C1 segment of cervical spinal cord (tissue), 14 donors: ENCODE measurements around the gene HMCN1.
"Not testable (repeated sequence)": the region's sequence is repeated elsewhere in the genome, so short reads cannot be mapped to it uniquely, and the experiment has no call there.

ENCODE experiments used
- DNase-seq, 14 donors: peaks; one replicate each; lab custom pipeline; 2025; lab: John Stamatoyannopoulos, UW

The HMCN1 gene

GRCh38 chr1:186149591-186149990 is 415.4 kb downstream of the HMCN1 start:
- no peak for DNase-seq

DNA sequence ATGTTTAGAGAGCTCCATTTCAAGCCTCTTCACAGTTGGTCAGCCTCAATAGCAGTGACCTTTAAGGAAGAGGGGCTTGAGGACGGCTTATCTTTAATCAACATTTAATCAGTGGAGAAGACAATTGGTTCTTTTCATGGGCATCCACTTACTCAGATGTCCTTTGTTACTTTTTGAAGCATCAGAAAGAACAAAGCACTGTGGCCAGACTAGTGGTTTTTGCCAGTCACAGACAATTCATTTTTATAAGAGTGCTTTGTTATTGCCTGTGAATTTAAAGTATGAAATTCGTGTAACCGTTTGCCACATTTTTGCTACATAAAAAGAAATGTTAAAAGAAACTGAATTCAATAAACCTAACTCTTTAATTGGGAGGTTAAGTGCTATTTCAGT is 418.0 kb downstream of the HMCN1 start:
- no peak for DNase-seq

DNA sequence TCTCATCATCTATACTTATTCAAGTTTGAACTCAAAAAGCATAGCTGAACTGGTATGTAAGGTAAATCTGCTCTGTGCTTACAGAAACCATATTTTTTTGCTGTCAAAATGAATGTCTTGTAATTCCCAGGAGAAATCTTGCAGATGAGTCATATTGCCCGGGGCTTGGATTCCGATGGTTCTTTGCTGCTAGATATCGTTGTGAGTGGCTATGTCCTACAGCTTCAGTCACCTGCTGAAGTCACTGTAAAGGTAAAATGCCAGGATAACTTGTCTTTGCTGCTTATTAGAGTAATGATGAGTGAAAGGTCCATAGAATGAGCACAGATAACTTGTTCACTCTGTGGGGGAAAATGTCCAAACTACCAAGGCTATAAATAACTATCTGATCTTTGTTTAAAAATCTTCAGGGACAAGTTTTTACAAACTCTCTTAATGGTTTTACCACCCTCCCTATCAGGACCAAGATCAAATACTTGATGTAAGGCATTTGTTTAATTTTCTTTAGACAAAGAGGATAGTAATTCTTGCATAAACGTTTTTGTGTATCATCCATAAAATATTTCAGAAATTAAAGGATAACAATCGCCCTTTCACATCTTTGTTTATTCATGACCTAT is 418.5 kb downstream of the HMCN1 start:
- DNase-seq, result no peak

DNA sequence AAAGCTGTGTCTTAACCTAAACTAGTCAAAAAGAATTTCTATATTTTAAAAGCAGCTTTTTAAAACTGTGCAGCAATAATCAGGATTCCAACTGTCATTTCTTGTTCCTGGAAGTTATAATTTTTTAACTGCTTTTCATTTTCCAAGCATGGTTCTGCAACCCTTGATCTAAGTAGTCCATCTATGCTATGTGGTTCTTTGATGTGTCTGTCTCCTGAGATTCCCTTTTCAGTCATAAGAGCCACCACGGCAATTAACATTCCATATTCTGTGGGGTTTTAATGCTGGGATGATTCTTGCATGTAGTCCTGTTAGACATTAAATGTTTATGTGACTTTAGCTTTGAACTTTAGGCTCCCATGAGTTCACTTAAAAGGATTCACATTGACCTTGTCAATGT is 420.5 kb downstream of the HMCN1 start:
- DNase-seq, result no peak

DNA sequence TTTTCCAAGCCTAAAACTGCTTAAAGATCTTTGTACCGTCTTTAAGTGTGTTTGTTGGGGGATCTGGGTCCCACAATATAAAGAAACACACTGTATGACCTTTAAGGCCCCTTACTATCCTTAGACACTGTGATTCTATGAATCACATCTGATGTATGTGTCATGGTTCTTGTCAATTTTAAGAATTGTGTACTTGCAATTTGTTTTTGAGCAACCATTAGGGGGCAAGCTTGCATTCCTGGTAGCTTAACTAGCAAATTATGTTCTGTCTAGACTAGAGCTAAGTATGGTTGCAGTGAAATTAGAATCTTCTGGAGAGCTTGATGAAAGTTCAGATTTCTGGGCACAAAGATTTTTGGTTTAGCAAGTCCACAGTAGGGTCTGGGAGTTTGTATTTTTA is 421.4 kb downstream of the HMCN1 start:
- DNase-seq, result no peak

DNA sequence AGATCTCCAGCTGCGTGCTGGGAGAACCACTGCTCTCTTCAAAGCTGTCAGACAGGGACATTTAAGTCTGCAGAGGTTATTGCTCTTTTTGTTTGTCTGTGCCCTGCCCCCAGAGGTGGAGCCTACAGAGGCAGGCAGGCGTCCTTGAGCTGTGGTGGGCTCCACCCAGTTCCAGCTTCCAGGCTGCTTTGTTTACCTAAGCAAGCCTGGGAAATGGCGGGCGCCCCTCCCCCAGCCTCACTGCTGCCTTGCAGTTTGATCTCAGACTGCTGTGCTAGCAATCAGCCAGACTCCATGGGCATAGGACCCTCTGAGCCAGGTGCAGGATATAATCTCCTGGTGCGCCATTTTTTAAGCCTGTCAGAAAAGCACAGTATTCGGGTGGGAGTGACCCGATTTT is 428.7 kb downstream of the HMCN1 start:
- not testable (repeated sequence) for DNase-seq

GRCh38 chr1:186164773-186165172 is 430.6 kb downstream of the HMCN1 start:
- DNase-seq, result no peak

GRCh38 chr1:186165303-186165702 is 431.1 kb downstream of the HMCN1 start:
- no peak for DNase-seq

DNA sequence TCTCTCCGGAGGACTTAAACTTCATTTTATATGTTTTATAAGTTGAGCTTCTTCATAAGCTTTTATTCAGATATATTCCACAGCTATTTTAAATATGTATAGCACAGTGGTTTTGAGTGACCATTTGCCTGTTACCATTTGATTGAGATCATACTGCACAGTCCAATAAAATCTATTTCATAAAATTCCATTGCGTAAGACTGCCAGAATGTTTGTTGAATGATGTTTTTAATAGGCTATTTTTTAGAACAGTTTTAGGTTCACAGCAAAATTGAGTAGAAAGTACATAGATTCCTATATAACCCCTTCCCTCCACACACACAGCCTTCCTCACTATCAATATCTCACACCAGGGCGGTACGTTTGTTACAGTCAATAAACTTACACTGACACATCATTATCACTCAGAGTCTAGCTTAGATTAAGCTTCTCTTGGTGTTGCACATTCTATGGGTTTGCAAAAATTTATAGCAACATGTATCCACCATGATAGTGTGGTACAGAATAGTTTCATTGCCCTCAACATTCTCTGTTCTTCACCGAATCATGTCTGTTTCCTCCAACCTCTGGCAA is 433.0 kb downstream of the HMCN1 start:
- DNase-seq, result no peak

GRCh38 chr1:186175588-186175987 is 441.4 kb downstream of the HMCN1 start:
- DNase-seq, result no peak

- DNase-seq, result no peak
These were observed 444.3 kb downstream of the HMCN1 start for GRCh38 chr1:186178426-186179043.

DNA sequence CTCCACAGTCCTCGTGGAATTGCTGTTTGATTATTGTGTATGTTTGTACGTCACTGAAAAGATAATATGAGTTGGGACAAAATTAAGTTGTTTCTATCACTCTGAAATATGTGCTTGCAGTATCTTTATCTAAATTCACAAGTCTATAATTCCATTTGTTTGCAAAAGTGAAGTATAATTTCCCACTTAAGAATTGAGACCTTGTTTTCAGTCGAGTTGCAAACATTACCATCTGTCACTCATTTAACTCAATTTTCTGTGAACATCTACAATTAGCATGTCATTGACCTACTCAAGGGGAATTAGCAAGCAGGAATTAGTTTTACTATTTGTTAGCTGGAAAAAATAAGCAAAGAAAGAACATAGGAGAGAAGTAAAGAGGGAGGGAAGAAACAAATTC is 445.0 kb downstream of the HMCN1 start:
- no peak for DNase-seq

GRCh38 chr1:186183219-186183618 is 449.0 kb downstream of the HMCN1 start:
- DNase-seq, result no peak

- DNase-seq, result no peak
These were observed 449.9 kb downstream of the HMCN1 start for GRCh38 chr1:186183970-186184628.

- DNase-seq, result not testable (repeated sequence)
These were observed 452.1 kb downstream of the HMCN1 start for GRCh38 chr1:186186251-186186650.

GRCh38 chr1:186187601-186188000 is 453.4 kb downstream of the HMCN1 start:
- no peak for DNase-seq

- no peak for DNase-seq
These were observed 453.9 kb downstream of the HMCN1 start for GRCh38 chr1:186188004-186188539.

GRCh38 chr1:186188736-186189135 is 454.5 kb downstream of the HMCN1 start:
- DNase-seq, result no peak

DNA sequence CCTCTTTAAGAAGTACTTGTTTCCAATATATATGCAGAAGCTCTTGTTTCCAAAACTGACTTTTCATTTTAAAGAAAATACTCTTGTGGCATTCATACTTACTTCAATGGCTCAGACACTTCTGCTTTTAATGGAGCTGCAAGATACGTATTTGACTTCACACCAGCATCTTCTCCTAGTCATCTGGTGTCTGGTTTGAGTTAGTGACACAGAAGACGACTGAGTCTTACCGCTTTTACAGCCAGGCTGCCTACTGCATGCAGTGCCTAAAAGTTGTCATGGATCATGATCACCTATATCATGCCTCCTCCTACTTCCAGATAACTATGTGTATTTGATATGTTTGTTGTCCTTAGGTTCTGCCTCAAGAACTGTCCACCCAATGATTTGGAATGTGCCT is 455.0 kb downstream of the HMCN1 start:
- no peak for DNase-seq

GRCh38 chr1:186191511-186191910 is 457.3 kb downstream of the HMCN1 start:
- no peak for DNase-seq

DNA sequence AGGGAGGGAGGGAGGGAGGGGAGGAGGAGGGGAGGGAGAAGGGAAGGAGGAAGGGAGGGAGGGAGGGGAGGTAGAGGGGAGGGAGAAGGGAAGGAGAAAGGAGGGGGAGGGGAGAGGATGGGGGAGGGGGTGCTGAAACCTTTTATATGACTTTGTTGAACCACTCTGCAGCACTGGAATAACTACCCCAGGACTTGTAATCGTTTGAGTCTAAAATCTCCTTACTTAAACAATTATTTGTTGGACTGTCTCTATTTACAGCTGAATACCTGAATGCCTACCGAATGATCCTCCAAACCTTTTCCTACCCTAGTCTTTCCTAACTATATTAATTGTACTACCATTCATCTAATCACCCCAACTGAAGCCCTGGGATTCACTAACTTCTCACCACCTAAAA is 459.0 kb downstream of the HMCN1 start:
- no peak for DNase-seq

DNA sequence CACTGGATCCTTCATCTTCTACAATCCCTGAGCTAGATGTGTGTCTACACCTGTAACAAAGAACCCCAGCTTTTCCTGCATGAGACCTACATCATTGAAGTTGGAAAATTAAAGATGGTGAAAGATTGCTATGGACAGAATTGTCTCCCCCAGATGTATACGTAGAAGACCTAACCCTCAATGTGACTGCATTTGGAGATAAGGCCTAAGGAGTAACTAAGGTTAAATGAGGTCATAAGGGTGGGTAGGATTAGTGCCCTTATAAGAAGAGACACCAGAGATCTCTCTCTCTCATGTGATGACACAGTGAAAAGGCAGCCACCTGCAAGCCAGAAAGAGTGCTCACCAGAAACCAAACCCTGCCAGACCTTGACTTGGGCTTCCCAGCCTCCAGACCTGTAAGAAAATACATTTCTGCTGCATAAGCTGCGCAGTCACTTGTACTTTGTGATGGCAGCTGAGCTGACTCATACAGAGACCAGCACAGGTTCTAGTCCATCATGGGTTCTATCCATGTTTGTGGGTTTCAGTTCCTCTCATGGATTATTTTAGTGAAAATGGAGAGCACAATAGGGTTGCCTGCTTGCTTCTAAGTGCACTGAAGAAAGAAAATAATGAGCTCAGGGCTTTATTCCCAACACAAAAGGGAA is 460.0 kb downstream of the HMCN1 start:
- no peak for DNase-seq
